Hematopoietic multipotent progenitor cell treated with erythropoietin and hydrocortisone succinate and interleukin-3 and kit ligand, for 15 days (in vitro differentiated cells): ENCODE results near the gene MAGI2.

Experiments used
- DNase-seq: peaks from one replicate; pipeline ENCODE4 v3.0.0-alpha.2; 2015; ENCODE audit warnings: low spot score

Gene MAGI2

DNA sequence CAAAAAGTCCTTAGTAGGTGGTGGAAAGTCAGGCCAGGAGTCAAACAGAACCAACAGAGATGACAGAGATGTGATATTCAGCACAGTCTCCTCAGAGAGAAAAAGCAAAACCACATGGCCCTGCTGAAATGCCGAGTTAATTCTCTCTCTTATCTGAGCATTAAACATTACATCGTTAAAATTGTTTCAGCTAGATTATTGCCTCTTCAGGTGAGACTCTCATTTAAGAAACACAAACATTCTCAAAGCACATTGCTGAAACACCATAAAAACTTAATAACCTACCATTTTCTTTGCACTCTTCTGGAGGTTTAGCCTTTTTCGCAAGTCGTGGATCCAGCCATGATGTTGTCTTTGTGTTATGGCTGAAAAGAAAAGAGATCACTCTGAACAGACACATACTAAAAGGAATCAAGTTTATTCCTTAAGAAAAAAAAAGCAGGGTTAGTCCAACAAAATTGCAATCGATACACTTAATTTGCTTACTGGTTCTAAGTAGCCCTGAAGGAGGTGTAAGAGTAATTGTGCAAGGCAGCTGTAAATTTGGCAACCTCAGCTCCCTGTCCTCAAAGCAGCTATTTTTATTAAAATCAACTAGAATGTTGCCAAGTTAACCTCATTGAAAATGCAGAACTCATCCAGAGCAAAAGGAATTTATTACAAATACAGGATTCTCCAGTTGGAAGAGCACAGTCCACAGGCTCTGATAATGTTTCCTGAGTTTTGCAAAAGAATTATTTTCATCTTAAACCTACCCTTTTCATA, 963.8 kb downstream of the MAGI2 start:
- no peak for DNase-seq

- DNase-seq, result no peak
Measured at GRCh38 chr7:78487464-78487863, 966.0 kb downstream of the MAGI2 start.

DNA sequence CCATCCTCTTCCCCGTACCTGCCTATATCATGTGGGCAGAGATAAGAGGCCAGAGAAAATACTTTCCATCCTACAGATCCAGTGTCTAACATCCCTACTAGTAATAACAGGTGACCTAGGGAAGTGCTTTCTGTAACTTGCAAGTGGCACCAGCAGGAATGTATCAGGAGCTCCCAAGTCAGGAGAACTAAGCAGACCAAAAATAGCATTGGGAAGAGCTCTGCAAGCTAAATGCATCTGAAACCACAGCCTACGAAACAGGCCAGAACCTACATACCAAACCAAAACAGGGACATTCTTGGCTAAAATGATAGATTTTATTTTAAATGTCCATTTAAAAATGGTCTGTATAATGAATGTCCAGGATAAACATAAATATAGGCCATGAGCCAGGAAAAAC, 974.1 kb downstream of the MAGI2 start:
- no peak for DNase-seq

DNA sequence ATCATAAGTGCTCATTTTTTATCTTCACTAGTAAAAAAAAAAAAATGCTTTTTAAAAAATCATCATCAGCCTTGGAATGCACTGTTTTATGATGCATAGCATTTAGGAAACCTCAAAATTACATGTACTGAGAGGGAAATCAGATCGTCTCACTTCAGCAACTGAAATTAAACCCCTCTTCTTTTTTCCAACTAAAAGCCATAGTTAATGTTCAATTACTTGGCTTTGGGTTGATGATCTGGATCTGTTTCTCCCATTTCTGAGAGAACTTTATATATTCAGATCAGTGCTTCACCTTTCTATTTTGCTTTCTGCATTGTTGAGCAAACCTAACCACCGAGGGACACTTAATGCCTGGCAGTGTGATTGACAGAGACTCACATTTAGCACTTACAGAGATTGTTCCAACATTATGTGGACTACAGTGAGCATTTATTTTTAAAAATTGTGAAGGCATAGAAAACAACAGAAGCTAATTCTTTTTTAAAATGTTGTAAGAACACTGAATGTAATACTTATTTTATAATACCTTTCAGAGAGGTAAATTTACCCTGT, 976.5 kb downstream of the MAGI2 start:
- DNase-seq, result no peak

GRCh38 chr7:78473571-78474301, 979.7 kb downstream of the MAGI2 start:
- no peak for DNase-seq

- DNase-seq, result no peak
Measured at GRCh38 chr7:78473021-78473420, 980.4 kb downstream of the MAGI2 start.

GRCh38 chr7:78472519-78472918, 980.9 kb downstream of the MAGI2 start:
- no peak for DNase-seq

DNA sequence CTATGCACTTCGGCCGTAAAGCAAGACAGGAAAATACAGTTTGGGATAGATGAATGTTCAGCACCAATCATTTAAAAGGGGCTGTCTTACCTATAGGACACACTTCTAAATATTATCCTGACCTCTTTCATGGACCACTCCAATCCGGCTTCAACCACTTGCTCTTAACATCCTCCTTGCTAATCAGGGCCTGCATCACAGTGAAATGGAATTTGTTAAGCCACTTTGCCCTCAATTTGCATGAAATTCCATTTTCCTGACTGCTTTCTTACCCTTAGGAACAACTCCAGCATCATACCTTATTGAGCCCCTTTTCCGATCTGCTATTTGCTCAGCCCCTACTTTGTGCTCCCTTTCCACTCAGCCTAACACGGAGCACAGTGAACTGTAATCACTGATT, 987.6 kb downstream of the MAGI2 start:
- no peak for DNase-seq

GRCh38 chr7:78463039-78463438, 990.4 kb downstream of the MAGI2 start:
- no peak for DNase-seq

GRCh38 chr7:78450706-78451105, 1002.8 kb downstream of the MAGI2 start:
- no peak for DNase-seq

DNA sequence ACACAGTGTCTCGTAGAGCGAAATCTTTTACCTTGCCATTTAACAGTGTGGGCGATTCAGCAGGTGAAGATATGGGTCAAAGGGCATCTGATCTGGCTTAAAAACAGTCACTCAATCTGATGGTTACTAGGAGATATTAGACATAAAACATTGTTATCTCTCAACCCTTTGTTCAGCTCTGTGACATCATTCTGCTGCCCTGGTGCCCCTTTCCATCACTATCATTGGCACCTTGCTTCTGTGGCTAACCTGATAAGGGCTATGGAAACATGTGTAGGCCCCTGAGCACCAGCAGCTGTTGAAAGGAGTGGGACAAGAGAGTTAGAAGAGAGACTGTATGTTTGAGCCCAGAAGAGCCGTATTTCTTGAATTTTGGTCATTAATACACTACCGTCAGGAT, 1004.6 kb downstream of the MAGI2 start:
- DNase-seq, result no peak

DNA sequence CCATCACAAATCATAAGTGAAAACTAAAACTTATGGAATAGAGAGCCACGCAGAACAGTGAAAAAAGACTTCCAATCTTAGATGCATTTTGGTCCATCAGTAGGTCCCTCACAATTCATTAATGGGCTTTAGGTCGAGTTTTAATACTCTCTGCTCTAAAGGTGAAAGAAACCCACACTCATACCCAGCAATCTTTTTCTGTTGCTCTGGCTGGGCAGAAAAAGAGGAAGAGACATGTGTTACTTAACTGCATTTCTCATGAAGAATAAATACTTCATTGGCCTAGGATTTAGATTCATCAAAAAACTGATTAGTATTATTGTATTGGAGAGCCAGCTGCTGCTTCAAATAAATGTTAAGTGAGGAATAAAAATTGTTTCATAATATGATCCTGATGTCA, 1009.2 kb downstream of the MAGI2 start:
- no peak for DNase-seq

DNA sequence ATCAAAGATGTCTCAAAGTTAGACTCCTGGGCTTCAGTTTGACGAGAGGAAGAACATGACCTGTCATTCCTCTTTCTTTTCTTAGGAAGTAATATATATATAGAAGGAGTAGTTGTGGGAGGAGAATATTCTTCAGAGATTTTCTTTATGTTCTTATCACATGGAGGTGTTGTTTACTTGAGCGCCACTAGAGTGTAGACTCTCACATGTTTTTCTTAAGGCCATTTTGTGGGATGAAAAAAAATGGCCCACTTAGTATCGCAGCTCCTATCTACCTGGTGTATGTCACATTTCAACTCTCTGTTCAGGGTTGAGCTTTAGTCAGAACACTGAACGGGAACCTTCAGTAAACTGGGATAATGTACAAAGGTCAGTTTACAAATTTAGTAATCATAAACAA, 1009.7 kb downstream of the MAGI2 start:
- no peak for DNase-seq

GRCh38 chr7:78441737-78442136, 1011.7 kb downstream of the MAGI2 start:
- DNase-seq, result no peak

- no peak for DNase-seq
Measured at GRCh38 chr7:78438433-78438832, 1015.0 kb downstream of the MAGI2 start.

DNA sequence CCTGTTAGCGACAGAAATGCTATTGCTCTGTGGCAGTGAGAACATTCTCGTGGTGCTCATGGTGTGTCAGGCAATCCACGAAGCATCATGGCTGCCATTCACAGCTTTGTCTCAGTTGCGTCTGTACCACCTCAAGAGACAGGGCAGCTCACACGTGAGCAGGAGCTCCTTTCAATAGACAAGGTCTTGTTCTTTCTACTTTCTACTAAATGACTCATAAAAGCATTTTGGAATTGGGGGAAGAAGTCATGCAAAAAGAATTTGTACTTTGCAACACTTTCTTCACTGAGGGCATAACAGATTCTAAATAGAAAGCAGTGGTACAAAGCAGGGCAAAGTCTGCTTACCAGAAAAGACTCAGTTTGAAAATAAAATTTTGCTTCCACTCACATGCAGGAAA, 1016.3 kb downstream of the MAGI2 start:
- DNase-seq, result no peak

DNA sequence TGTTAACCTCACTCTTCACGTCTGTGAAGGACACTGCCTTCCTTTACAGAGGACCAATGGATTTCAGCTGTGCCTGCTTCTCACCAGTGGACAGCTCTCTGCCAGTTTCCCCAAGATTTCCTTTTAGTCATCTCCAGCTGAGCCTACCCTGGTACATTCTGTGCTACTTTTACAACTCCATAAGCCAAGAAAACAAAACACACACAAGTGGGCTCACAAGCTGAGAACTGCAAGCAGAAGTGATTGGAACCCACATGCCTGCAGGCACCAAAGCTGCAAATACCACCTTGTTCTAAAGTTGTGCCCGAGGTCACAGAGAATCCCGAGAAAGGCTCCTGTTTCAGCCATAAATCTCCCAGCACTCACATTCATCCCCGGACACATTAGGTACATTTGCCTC, 1018.1 kb downstream of the MAGI2 start:
- no peak for DNase-seq

GRCh38 chr7:78434281-78434680, 1019.2 kb downstream of the MAGI2 start:
- no peak for DNase-seq

- DNase-seq, result no peak
Measured at GRCh38 chr7:78433421-78433820, 1020.0 kb downstream of the MAGI2 start.

DNA sequence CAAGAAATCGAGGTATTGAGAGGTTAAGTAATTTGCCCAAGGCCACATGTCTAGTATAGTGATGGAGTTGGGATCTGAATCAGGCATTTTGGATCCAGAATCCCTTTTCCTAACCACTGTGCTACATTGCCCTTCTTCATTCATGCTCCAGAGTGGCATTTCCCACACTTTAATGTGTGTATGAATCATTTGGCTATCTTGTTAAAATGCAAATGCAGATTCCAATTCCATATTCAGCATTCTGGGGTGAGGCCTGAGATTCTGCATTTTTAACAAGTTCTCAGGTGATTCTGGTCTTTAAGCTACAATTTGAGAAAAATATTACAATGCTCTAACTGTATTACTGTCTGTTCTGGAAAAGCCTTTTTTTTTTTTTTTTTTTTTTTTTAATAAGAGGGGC, 1023.6 kb downstream of the MAGI2 start:
- DNase-seq, result no peak

GRCh38 chr7:78427209-78427608, 1026.3 kb downstream of the MAGI2 start:
- DNase-seq, result no peak

DNA sequence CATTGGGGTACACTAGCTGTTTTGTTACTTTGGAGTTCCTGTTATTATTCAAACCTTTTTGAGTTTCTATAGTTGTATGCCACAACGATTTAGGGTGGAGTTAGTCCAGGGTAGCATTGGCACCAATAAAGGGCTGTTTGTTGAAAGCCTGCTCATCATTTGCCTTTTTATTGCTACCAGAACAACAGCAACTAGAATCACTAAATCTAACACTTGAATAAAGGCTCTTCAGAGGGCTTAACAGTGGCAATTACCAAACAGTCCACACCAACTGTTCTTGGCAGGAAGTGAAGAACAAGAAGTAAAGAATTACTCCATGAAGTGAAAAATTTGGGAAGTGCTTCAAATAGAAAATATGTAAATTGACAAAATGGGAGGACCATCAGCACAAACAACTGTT, 1033.5 kb downstream of the MAGI2 start:
- DNase-seq, result no peak

- no peak for DNase-seq
Measured at GRCh38 chr7:78417180-78417853, 1036.2 kb downstream of the MAGI2 start.
